ENCODE measurements around the gene NRP1. TPM values are rescaled to one million over a fixed set of nuclear protein-coding genes. Genes with fewer than 3 reads are reported as not detected.

The NRP1 gene
- total RNA-seq, 1 donor from 2014 or later, result 16.1 TPM

DNA sequence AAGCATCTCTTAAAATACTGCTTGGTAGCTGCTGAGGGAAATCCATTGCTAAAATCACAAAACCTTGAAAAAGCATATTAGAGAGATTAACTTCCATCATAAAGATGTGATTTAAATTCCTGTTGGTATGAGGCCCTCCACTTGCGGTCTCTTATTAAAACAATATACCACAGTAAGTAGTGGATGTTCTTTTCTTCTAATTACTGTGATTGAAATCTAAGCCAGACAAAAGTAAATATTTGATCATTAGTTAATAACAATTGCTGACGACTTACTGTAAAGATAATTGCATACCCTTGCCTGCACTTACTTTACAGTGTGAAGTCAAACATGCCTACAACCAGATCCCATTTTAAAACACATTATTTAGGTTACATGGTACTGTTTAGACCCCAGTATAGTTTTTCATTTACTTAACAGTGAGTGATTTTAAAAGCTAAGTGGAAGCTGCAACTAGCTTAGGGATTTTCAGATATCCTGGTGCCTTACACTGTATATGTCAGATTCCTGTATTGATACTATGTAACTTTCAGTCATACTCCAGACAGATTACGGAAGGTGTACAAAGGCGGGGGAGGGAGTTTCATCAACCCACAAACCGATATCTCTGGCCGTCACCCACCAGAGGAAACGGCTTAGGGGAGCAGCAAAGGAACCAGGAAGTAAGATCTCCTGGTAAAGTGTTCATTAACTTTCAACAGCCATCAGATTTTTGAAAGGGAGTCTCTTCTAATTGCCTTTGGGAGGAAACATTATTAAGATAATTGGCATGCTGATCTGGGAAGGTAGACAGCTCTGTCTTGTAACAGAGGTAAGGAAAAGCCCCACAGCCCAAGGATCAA, 986 bp downstream of the NRP1 start:
- no peaks in the 10 kb centered on the region for H3K9me3 Mint-ChIP-seq
- no peak for DNase-seq (ENCODE audit: low read depth, low spot score)
- H3K27me3 Mint-ChIP-seq (ENCODE audit: low read depth), result peaks cover 23% of the 10 kb centered on the region
- H3K27ac Mint-ChIP-seq (ENCODE audit: unreplicated experiment), result no peak overlapping the region
- no peaks in the 10 kb centered on the region for H3K36me3 Mint-ChIP-seq (ENCODE audit: low read depth)
- peak overlapping the region; percentile 84 for H3K4me3 Mint-ChIP-seq
- peaks cover 46% of the 10 kb centered on the region for H3K4me1 Mint-ChIP-seq
- TF ChIP-seq CTCF (conservative IDR thresholded peaks at IDR 0.05), result no peak

DNA sequence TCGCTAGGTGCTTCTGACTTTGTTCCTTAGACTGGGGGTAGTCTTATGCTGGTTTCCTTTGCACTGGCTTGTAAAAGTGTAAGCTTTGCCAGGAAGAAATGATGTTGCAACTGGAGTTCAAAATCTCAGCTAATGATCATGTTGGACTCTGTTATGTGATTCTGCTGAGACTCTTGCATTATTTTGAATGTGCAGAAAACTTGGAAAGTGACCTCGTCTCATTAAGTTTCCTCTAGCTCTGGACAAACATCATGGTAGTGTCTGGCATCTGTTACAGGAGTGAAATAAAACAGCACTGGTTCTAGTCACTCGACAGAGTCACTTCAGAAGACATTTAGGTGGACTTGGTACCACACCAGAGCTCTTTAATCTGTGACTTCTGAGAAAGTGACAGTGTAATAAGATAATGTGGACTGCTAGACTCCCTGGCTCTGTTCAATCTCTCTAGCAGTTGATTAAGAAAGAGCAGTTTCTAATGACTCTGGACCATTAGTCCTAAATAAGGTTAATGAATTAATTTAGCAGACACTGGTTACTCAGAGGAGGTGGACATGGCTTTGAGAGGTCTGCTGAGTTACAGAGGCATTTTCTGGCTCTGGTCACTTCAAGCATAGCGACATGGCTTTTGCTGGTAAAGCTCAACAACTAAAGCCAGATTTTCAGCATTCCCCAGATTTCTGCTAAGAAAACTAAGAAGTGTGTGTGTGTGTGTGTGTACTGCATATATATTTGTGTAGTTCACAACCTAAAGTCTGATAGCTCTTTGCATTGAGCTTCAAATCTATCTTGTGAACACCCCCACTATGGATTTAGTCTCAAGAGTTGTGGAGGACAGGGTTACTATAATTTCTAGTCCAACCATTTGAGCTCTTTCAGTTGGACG, 2.0 kb downstream of the NRP1 start:
- TF ChIP-seq CTCF (conservative IDR thresholded peaks at IDR 0.05), result no peak
- Mint-ChIP-seq H3K27me3 (ENCODE audit: low read depth) (peaks cover 19% of the 10 kb centered on the region), H3K4me3 (peak overlapping the region; percentile 84), H3K27ac (ENCODE audit: unreplicated experiment) (no peak overlapping the region), H3K36me3 (ENCODE audit: low read depth) (no peaks in the 10 kb centered on the region), H3K4me1 (peaks cover 54% of the 10 kb centered on the region), H3K9me3 (no peaks in the 10 kb centered on the region)
- DNase-seq (ENCODE audit: low read depth, low spot score), result no peak

GRCh38 chr10:33331379-33331694, 3.1 kb downstream of the NRP1 start:
- no peak overlapping the region for H3K27ac Mint-ChIP-seq (ENCODE audit: unreplicated experiment)
- H3K4me1 Mint-ChIP-seq, result peaks cover 49% of the 10 kb centered on the region
- no peaks in the 10 kb centered on the region for H3K9me3 Mint-ChIP-seq
- peak overlapping the region; percentile 1 for H3K4me3 Mint-ChIP-seq
- no peak for DNase-seq (ENCODE audit: low read depth, low spot score)
- no peaks in the 10 kb centered on the region for H3K36me3 Mint-ChIP-seq (ENCODE audit: low read depth)
- H3K27me3 Mint-ChIP-seq (ENCODE audit: low read depth), result peaks cover 13% of the 10 kb centered on the region
- TF ChIP-seq CTCF (conservative IDR thresholded peaks at IDR 0.05), result no peak

- H3K27me3 Mint-ChIP-seq (ENCODE audit: low read depth), result peaks cover 10% of the 10 kb centered on the region
- peak; percentile 97 for DNase-seq (ENCODE audit: low read depth, low spot score)
- H3K27ac Mint-ChIP-seq (ENCODE audit: unreplicated experiment), result no peak overlapping the region
- H3K4me1 Mint-ChIP-seq, result peaks cover 47% of the 10 kb centered on the region
- TF ChIP-seq CTCF (conservative IDR thresholded peaks at IDR 0.05), result peak; percentile 95
- H3K9me3 Mint-ChIP-seq, result no peaks in the 10 kb centered on the region
- H3K4me3 Mint-ChIP-seq, result peak overlapping the region; percentile 48
- H3K36me3 Mint-ChIP-seq (ENCODE audit: low read depth), result no peaks in the 10 kb centered on the region
These were observed 3.7 kb downstream of the NRP1 start for GRCh38 chr10:33330543-33331378.

DNA sequence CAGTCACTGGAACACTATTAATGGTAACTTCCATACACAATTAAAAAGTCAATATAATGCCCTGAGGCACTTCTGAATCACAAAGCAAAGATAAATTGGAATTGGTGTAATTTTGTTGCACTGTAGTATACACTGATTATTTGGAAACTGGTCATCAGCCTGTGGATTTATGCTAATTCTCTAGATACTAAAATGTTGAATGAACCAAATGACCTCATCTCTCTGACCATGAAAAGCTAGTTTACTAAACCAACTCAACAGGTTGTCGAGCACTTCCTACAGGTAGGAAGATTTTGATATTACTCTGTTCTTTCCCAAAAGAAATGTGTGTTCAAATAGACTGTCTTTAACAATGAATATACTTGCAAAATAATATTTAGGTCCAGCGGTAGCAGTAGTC, 5.3 kb downstream of the NRP1 start:
- peaks cover 47% of the 10 kb centered on the region for H3K4me1 Mint-ChIP-seq

More for the DNA sequence above, 5.3 kb downstream of the NRP1 start:
- Mint-ChIP-seq H3K36me3 (ENCODE audit: low read depth) (no peaks in the 10 kb centered on the region), H3K9me3 (no peaks in the 10 kb centered on the region), H3K4me3 (no peak overlapping the region), H3K27me3 (ENCODE audit: low read depth) (peaks cover 9% of the 10 kb centered on the region), H3K27ac (ENCODE audit: unreplicated experiment) (no peak overlapping the region)
- no peak for DNase-seq (ENCODE audit: low read depth, low spot score)
- no peak for TF ChIP-seq CTCF (conservative IDR thresholded peaks at IDR 0.05)

Data from neural crest cell (in vitro differentiated cells).